Muscle of arm (tissue), 12 donors: ENCODE measurements around the gene ALG8. TPM values are rescaled to one million over a fixed set of nuclear protein-coding genes. Genes with fewer than 3 reads are reported as not detected.

Experiments
- DNase-seq: peaks from one replicate; pipeline ENCODE4 v3.0.0-alpha.2; 2013
- polyA plus RNA-seq, 12 donors: library from polyadenylated mRNA; unstranded; fragments of 120-200 nt; gene quantifications; one replicate each; pipeline ENCODE4 v1.2.1, GENCODE V29; 2013; ENCODE audit not compliant: insufficient read length in 12 of 12

The ALG8 gene
- polyA plus RNA-seq, 12 donors, result 19.0 to 38.5 (median 27.0) TPM; not detected in 1

DNA sequence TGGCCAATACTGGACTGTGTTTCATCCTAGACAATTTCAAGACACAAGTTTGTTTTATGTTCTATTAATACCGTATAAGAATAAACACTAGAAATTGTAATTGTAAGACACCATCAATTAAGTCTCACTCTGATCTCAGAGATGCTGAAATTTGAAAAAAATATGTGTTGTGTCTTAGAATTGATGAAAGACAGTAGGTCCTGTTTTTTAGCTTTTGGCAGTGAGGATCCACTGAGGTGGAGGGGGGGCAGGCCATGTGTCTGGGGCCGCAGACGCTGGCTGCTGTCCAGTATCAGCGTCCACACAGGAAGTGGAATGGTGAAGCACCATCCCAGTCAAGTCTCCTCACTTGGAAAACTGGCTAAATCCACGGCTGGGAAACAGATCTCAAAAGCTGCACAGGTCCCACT is 22.5 kb upstream of the ALG8 start:
- no peak for DNase-seq

DNA sequence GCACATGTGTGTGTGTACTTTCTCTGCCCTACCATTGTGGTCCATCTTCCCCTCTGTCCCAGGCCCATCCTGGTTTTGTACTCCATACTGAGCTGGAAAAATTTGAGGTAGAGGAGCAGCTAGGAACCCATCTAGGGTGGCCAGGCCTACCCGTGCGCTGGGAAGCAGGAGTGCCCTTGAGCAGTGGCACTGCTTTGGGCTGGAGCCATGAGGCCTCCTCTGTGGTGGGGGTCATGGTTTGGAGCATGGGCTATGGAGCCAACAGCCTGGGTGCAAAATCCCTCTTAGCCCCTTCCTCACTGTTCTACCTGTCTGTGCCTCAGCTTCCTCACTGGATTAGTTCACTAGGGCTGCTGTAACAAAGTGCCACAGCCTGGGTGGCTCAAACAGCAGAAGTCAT is 21.9 kb upstream of the ALG8 start:
- no peak for DNase-seq

DNA sequence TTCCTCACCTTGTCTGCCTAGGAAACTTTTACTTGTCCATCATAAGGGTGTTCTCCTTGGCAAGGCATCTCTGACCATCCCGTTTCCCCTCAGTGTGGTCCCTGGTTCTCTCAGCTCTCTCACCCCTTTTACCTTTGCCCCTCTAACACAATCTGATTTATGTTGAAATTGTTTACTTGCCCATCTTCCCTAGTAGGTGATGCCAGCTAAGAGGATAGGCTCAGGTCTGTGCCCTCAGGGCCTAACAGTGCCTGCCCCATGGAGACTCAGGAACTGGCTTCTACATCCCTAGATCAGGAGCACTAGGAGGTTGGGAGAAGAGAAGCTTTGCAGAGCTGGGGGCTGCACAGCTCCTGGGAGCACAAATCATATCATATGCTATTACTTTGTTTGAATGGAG is 21.1 kb upstream of the ALG8 start:
- DNase-seq, result no peak

DNA sequence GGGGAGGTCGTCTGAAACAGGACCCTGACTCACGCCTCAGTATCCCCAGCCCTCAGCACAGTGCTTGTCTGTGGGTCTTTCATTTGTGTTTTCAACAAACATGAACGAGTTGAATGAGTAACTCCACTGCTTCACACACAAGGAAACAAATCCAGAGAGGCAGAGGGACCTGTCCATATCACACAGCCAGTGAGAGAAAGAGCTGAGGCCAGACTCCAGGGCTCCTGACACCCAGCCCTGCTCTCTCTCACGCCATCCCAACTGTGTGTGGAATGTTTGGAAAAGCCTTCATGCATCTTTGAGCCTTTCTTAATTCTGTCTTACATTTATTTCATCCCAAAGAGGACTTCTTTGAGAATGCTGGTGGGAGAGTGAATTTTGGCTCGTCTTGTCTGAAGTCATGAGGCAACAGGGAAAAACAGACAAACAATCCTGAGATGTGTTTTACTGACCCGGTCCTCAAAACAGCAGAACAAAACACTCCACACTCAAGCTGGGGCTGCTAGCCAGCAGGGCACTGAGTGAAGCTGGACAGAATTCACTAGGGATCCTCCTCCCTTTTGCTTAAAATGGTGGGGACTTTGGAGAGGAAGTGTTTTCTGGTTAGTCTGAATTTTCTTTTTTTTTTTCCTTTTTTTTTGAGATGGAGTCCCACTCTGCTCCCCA is 19.7 kb upstream of the ALG8 start:
- no peak for DNase-seq

DNA sequence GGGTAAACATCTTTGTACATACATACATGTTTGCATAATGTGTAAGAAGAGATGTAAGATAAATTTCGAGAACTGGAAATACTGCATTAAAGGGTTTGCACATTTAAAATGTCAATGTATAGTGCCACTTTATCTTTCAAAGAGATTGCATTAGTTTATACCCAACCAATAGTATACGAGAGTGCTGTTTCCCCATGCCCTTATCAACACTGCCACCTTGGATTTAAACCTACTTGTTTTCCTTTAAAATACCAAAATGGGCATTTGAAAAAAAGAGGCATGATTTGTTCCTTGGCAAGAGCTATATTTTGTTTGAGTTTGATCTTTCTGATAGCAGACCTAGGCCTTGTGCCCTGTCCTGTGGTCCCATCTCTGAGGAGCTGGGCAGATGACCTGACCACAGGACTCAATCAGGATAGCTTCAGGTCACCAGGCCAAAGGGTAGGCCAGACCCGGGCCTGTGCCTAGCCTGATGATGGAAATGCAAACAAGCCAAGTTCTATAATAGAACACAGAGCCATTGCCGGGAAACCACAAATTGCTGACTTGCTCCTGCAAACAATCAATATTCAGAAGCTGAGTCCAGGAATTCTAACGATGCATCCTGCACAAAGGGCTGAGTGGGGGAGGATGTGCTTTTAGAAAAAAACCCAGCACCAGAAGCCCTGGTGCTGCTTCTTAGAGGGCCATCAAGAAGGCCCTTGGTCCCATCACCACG is 16.9 kb upstream of the ALG8 start:
- no peak for DNase-seq

DNA sequence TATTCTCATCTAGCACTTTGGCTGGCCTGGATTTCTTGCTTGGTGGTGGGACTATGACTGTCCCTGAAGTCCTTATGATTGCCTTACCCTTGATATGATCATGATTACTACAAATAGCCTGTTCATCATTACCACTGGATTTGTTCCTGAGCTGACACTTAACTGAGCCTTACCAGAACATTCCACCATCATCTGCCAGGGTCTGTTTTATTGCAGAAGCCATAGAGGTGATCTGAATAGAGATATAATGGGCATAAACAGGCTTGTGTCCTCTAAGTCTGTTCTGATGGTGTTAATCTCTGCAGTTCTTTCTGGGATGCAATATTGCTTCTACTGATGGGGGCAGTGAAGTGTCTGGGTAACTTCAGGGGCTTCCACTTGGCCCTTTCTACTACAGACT is 12.4 kb upstream of the ALG8 start:
- no peak for DNase-seq

DNA sequence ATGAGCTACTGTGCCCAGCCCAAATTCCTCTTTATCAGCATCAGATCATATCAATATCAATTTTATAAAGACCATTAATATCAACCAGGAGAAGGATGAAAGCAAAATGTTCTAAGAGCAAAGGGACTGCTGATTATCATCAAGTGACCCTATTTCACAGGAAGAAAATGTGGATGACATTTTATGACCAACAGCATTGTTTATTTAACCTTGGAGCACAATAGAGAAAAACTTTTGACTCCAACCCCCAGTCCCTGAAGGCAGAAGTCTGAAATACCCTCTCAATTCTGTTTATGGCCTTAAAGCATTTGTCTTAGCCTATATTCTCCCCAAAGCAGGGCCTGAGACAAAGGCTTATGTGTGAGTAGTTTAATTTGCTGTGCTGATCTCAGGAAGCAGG is 11.3 kb upstream of the ALG8 start:
- DNase-seq, result no peak

DNA sequence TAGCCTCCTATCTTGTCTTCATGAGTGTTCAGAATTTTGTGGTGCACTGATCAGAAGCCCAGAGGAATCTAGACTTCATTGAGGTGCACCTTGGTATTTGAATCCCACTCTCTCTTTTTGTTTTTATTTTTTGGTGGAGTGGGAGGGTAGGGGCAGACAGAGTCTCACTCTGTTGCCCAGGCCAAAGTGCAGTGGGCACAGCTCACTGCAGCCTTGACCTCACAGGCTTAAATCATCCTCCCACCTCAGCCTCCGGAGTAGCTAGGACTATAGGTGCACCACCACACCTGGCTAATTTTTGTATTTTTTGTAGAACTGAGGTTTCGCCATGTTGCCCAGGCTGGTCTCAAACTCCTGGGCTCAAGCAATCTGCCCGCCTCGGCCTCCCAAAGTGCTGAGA is 10.9 kb upstream of the ALG8 start:
- no peak for DNase-seq

DNA sequence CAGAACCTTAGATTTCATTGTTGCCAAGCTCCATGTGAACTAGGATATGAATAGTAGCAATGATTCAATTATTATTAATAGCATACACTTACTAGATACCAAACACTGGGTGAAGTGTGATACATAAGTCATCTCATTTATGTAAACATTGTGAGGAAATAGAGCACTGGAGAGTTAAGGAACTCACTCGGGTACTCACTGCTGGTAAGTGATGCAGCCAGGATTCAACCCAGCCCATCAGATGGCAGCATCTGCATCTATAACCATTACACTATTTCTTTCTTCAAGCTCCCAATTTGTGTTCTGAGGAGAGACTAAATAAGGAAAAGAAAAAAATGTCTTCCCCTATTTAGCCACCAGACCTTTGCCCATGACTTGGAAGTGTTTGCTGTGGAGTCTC is 10.2 kb upstream of the ALG8 start:
- no peak for DNase-seq

DNA sequence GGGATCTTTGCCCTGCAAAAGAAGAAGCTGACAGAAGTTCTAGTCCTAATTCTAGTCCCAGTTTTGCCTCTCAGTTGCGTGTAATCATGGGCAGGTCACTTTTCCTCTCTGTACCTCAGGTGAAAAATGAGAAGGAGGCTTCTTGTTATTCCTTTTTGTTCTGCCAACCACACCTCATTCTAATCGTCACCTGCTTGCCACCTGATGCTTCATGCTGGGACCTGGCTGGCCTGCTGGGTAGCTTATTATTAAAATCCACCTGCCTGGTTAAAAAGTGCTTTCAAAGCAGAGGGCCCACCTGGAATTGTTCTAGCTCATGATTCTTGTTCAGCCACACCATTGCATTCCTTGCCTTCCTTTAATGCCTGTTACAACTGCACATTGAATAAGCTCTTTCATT is 8.4 kb upstream of the ALG8 start:
- DNase-seq, result no peak

DNA sequence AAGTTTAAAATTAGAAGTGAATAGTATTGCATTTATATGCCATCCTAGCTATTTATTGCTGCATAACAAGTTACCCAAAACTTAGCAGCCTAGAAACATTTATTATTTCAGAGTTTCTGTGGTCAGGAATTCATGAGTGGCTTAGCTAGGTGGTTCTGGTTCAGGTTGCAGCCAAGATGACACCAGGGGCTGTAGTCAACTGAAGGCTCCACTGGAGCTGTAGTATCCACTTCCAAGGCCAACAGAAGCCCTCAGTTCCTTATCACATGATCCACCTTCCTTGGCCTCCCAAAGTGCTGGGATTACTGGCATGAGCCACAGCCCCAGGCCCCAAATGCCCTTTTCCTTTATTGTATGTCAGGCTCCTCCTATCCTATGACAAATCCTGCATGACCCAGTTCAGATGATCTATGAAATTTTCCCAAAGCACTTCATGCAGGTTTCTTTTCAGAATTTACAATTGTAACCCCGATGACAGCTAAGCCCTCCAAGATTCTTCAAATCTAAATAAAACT is 6.1 kb upstream of the ALG8 start:
- no peak for DNase-seq

DNA sequence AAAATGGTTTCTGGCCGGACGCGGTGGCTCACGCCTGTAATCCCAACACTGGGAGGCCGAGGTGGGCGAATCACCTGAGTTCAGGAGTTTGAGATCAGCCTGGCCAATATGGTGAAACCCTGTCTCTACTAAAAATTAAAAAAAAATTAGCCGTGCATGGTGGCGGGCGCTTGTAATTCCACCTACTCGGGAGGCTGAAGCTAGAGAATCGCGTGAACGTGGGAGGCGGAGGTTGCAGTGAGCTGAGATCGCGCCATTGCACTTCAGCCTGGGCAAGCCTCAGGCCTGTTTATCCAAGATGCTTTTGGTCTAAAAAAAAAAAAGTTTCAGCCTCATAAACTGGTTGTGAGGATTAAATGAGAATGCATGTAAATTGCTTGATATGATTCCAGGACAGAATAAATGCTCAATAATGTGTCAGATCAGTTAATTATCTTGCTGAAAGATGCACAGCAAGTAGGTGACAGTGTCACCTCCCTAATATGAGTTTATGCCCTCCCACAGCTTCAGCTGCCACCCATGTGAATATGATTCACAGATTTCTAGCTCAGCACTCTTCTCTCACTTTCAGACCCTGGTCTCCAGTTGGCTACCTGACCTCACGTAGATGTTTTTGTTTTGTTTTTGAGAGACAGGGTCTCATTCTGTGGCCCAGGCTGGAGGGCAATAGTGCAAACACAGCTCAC is 1.1 kb upstream of the ALG8 start:
- DNase-seq, result no peak

DNA sequence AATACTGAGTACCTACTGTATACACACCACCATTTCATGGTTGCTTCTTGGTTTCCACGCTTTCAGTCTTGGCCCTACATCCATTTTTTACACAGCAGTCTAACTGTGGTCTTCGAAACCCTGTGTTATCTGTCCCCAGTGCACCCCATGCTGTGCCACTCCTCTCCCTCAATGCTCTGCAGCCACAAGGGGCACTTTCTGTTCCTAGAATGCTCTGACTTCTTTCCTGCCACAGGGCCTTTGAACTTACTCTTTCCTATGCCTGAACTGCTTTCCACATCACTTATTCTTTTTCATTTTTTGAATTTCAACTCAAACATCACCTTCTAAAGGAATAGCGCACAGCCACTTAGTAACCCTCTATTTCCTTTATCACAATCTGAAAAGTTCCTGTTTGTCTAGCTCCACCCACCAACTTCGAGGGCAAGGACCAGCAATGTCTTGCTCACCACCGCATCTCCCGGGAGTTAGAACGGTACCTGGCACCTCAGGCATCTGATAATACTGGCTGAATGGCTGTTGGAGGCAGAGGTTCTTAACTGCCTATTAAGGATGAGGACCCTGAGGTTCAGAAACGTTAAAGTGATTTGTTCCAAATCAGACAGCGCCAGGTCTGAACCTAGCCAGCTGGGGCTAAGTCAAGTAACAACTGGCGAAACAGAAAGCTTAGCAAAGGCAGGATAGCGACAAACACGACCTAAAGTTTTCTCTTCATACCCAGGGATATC is 568 bp downstream of the ALG8 start:
- no peak for DNase-seq

DNA sequence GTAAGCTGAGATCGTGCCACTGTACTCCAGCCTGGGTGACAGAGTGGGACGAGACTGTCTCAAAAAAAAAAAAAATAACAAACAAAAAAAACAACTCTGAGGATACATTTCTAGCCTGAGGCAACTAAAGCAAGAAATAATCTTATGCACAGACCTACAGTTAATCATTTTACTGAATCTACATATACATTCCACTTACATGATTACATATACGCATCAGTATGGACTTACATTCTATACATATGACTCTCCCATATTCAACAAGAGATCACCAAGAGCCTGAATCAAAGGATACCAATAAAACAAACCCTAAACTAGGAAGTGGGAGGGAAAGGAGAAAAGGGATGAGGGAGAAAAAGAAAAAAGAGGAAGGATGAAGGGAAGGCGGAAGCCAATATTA is 1.1 kb downstream of the ALG8 start:
- no peak for DNase-seq

DNA sequence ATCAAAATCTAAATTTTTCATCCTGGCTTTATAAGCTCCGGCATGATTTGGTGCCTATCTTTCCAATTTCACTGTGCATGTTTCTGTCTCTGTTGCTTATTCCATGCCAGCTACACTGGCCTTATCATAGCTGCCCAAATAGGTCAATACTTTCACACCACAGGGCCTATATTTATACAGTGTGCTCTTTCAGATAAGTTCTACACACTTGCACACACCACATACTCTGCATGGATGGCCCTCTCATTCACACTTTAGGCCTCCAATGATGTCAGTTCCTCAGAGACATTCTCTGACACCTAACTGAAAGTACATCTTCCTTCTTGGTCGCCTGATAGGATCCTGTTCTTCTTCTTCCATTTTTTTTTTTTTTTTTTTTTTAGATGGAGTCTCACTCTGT is 7.0 kb downstream of the ALG8 start:
- no peak for DNase-seq

DNA sequence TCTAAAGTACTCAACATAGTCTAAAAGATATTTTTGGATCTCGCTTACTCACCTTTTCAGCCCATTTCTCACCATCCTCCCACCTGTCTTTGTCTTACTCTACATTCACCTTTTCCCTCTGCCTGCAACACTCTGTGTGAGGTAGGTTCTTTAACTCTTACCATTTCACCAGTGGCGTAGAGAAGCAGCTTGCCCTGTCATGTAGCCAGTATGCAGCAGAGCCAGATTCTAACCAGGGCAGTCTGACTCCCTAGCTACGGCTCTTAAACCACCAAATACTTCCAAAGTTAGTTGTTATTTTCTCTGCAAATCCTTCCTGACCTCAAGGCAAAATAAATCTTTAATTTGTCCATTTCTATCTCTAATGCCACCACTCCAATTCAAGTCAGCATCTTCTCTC is 7.5 kb downstream of the ALG8 start:
- DNase-seq, result no peak

DNA sequence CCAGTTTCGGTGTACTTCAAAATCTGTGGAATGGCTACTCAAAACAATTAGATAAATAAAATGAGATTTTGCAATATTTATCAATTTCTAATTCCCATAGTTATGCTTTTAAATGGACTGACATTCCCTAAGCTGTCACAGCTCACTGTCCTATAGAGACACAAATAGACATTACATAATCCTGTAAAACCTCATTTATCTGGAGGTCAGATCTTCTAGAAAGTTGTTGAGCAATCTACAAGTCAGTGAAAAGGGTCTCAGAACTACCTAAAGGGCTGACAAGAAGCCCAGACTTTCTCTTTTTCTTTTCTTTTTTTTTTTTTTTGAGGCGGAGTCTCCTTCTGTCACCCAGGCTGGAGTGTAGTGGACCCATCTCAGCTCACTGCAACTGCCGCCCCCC is 12.0 kb downstream of the ALG8 start:
- DNase-seq, result no peak

DNA sequence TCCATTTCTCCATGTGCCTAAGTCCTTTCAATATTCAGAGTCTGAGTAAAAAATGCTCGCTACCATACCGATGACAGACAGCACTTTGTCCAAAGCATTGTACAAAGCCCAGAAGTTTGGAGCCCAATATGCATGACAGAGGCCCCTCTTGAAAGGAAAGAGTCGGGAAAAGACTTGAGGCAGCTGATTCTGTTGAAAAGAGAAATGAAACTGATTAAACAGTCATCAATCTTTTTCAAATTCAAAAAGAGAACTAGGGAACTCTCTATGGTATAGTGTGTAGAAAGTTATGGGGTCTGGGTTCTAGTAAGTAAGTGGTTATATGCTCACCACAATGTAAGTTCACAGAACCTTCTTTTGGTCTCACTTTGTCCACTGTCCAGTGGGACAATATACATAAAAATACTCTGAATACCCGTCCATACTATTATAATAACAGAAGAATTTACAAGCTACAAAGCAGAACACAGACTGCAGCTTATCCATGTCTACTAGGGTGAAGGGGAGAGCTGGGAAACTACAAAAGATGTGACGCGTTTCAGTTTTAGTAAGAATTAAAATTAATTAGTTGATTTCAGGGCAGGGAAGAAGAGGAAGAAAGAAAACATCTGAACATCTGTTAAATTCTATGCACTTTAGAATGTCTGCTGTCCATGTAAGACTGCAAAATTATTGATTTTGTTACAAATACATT is 26.7 kb downstream of the ALG8 start:
- DNase-seq, result no peak

DNA sequence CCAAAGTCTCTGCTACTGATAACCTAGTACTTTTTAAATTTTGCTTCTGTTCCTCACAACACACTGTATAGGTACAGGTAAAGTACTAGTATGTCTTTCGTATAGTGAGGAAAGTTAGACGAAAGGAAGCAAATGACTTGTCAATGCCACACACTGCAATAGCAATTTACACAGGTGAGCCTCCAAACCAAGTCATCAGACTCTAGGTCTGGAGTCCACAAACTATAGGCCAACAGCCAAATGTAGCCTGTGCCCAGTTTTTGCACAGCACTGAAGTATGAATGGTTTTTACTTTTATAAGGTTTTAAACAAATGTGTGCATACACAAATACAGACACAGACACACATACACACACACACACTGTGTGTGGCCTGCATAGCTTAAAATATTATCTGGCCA is 28.1 kb downstream of the ALG8 start:
- DNase-seq, result no peak

DNA sequence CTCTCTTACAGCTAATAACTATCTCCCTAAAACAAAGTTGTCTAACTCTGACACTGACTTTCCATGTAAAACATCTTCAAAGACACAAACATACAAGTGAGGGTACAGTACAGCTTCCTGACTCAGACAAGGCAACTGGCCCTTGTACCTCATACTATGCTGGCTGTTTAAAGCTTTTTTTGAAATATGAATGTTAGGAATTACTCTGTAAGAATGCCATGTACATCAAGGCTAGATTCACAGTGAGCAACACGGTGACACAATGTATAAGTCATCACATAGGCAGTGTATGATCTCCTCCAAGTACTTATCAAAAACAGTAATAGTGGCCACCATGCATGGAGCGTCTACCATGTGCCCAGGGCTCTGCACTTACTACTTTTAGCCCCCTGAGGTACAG is 28.6 kb downstream of the ALG8 start:
- no peak for DNase-seq

DNA sequence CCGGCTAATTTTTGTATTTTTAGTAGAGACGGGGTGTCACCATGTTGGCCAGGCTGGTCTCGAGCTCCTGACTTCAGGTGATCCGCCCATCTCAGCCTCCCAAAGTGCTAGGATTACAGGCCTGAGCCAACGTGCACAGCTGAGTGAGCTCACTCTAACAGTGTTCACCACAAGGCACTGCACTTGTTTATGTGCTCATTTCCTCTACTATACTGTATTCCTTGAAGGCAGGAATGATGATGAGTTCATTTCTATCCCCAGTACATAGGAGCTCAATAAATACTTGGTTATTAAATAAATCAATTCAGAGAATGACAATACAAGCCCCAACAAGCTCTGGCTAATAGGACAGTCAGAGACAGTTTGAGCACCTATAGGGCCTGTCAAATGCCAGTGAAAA is 29.1 kb downstream of the ALG8 start:
- DNase-seq, result no peak
